Activated T-helper 9 cell treated with anti-CD3 and anti-CD28 coated beads, Interleukin-2, amount 50 U/mL, for 16 hours (primary cell): ENCODE data around the gene CPSF6.
A peak's percentile ranks its signal among the peaks of the same experiment; 100 is the strongest.
"Not testable (repeated sequence)": the region's sequence is repeated elsewhere in the genome, so short reads cannot be mapped to it uniquely, and the experiment has no call there.

Experiments
- DNase-seq: peaks from one replicate; pipeline ENCODE4 v3.0.0-alpha.2; 2020; ENCODE audit warnings: low read depth

The CPSF6 gene, protein sequence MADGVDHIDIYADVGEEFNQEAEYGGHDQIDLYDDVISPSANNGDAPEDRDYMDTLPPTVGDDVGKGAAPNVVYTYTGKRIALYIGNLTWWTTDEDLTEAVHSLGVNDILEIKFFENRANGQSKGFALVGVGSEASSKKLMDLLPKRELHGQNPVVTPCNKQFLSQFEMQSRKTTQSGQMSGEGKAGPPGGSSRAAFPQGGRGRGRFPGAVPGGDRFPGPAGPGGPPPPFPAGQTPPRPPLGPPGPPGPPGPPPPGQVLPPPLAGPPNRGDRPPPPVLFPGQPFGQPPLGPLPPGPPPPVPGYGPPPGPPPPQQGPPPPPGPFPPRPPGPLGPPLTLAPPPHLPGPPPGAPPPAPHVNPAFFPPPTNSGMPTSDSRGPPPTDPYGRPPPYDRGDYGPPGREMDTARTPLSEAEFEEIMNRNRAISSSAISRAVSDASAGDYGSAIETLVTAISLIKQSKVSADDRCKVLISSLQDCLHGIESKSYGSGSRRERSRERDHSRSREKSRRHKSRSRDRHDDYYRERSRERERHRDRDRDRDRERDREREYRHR

DNA sequence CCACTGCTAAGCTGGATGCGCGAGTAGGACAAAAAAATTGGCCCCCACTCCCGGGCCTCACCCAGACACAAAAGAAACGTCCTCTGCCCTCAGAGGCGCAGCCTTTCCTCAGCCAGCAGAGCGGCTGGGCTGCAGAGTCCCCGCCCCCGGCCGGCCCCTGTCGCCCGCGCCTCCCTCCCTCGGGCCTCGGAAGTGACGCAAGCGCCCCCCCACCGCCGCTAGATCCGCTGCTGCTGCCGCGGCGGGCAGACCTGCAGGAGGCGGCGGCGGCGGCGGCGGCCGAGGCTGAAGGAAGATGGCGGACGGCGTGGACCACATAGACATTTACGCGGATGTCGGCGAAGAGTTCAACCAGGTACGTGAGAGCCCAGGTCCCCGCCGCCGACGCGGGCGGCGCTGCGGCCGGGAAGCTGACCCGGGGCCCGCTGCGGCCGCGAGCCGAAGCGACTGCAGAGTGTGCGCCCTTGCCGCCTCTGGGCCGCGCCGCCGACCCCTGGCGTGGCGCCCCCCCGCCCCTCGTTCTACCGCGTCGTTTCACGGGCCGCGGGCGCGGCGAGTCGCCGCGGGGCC lies at the start of gene CPSF6:
Gene CPSF6, plus strand, starts transcription at position 218 of the 570 bp plus-strand sequence. Its CDS starts 78 bp downstream, at position 296.
- peak; percentile 97 for DNase-seq

DNA sequence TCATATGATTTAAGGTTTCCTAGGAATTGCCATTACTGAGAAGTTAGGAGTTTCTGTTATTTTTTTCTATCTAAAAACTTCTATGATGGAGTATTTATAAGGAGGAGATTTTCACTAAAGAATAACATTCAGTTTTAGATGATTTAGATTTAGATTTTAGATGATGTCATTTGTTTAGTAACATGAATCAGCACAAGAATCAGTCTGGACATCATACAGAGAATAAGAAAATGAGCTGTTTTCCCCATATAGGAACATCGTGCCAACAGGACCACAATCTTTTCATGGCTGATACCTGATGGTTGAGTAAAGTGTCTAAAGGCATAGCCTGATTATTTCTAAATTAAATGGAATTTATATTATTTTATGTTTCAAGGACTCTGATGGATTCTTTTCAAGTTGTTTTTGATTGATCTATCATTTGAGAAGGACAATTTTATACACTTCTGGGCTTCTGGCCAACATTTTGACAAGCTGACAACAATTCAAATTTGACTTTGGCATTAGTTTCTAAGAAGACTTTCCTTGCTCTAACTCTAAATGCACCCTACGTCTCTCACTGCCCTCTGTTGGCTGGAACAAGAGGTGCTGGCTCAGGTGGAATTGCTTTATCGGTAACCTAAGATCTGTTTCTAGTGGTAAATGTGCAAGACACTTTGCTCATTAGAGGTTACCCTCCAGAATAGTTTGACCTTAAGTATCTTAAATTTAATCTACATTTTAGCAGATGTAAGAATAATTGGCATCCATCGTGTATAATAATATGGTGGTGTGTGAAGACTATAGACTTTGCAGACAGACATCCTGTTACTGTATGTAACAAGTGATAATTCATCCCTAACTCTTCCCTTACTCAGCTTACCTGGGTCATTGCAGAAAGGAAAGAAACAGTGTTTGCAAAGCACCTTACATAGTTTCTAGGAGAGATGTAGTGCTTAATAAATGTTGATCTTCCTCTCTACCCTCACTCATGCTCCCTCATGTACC lies 42.8 kb upstream of the CPSF6 start:
- DNase-seq = no peak

DNA sequence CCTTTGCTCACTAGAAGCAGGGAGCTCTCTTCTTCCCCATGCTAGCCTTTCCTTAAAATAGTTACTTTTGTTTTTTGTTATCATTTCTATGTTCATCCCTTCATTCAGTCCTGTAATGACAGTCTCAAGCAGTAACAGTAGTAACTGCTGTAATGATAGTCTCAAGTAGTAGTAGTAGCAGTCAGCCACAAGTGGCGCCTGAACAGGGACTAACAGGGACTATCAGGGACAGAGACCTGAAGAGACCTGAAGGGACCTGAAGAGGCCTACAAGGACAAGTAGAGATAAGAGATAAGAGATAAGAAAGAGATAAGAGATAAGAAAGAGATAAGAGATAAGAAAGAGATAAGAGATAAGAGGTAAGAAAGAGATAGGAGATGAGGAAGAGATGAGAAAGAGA lies 39.4 kb upstream of the CPSF6 start:
- DNase-seq = not testable (repeated sequence)

DNA sequence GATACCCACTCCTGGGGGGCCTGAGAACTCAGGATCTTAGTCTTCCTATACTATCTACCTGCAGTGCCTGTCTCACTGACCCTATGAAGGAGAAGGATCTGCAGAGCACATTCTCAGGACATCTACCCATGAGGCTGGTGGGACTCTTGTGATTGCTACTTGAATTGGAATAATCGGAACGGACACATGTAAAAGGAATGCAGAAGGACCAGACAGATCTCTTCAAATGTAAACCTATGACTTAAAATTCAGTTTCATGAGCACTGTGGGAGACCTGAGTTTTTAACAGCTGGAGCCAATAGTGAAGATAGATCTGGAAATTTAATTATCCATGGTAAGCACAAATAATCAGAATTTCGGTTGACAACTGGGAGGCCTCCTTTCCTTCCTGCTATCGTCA lies 35.2 kb upstream of the CPSF6 start:
- DNase-seq = no peak

DNA sequence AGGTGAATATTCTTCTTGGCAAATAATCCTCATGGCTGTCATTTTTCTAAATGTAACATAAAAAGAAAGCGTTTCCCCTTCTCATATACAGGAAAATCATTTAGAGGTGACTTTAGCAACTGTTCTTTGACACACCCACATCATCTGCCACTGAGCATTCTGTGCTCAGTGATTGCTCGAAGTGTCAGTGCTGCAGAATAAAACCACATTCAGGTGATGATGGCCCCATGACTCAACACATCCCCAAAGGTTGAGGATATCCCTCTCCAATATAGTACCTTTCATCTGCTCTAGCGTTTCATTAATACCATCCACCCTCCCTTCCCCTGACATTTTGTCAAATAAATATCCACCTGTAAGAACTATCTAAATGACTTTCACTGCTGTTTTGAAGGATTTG lies 28.7 kb upstream of the CPSF6 start:
- no peak for DNase-seq

DNA sequence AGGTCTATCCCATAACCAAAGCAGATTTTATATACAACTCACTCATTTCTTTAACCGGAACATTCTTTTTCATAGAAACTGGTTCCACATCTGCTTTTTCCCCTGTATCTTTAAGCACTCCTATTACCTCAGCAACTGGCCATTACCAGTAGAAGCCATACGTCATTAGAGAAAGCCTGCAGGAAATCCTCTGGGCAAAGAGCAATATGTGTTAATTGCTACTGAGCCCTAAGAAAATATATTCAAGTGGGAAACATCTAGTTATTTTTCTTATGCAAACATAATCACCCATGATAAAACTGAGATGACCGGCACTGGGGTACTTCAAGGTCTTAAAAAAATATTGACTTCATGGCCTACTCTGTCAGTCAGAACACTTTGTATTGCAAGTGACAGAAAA lies 28.2 kb upstream of the CPSF6 start:
- DNase-seq = no peak

DNA sequence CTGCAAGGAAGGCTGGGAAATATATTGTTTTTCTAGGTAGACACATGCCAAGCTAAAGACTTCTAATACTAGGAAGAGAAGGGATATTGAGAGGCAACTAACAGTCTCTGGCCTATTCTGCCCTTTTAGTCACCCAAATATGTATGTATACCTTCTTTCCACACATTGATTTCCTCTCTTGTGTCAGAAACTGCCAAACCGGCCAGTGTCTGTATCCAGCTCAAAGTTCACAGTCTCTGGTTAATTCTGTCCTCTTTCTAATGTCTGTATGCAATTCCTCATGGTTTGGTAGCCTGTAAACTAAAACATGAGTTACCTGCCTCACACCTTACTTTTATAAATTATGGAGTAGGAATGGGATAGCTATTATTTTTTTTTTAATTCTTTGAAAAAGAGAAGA lies 25.2 kb upstream of the CPSF6 start:
- DNase-seq = no peak

DNA sequence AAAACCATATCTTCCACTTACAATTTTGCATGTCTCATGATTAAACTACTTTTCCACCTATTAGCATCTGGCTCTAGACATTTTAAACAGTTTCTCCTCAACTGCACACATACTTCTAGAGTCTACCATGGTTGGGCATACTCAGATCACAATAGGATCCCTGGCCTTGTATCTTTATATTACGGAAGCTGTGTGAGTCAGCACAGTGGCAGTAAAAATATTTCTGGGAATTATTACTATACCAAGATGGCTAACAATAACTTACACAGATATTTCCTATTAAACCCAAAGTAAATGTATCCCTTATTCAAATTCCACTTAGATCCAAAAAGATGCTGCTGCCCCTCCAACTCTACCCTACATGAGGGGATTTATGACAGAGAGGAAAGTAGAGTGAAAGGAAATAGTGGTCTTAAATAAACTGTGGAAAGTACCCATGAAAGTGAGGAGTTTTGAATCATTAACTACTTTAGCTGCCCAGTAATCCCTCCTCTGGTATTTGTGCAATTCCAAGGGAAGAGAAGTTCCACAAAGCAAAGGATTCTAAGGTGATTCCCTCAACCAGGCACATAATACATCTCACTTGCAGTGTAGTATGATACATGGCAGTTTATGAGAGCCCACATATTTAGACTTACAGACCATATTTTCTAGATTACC lies 14.0 kb upstream of the CPSF6 start:
- DNase-seq = no peak

DNA sequence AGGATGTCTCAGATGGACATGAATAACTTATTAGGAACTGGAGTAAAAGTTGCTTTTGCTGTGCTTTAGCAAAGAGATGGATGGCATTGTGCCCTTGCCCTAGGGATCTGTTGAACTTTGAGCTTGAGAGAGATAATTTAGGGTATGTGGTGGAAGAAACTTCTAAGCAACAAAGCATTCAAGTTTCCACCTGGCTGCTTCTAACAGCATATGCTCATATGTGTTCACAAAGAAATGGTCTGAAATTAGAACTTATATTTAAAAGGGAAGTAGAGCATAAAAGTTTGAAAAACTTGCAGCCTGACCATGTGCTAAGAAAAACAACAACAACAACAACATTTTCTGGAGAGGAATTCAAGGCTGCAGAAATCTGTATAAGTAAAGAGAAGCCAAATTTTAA lies 7.9 kb upstream of the CPSF6 start:
- no peak for DNase-seq

DNA sequence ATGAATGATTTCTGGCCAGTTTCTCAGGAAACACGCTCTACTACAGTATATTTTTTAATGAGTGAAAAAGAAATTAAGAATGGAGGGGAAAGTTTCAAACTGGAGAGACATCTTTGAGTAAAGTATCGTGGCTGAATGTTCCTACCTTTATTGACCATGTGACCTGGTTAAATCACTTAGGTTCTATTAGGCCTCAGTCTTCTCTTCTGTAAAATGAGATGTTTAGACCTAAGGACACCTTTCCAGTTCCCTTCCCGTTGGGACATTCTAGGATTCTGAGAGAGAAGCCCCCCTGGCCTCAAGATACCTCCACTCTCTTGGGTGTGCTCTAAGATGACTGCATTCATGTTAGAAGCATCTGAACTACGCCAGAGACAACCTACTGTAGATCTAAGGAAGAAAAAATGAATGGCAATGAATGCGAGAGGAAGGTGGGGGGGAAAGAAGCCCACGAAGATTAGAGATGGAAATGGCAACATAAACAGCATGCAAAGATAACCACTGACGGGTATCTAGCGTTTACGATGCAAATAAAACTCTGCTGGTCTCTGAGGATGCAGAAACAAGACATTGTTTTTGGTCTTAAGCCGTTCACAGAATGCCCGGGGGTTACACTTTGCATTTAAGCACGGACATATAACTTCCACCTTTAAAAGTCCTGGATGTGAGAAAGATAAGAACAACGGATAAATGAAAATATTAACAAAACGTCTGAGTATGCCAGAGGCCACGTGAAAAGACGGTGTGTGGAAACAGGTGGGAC lies 599 bp upstream of the CPSF6 start:
- no peak for DNase-seq

DNA sequence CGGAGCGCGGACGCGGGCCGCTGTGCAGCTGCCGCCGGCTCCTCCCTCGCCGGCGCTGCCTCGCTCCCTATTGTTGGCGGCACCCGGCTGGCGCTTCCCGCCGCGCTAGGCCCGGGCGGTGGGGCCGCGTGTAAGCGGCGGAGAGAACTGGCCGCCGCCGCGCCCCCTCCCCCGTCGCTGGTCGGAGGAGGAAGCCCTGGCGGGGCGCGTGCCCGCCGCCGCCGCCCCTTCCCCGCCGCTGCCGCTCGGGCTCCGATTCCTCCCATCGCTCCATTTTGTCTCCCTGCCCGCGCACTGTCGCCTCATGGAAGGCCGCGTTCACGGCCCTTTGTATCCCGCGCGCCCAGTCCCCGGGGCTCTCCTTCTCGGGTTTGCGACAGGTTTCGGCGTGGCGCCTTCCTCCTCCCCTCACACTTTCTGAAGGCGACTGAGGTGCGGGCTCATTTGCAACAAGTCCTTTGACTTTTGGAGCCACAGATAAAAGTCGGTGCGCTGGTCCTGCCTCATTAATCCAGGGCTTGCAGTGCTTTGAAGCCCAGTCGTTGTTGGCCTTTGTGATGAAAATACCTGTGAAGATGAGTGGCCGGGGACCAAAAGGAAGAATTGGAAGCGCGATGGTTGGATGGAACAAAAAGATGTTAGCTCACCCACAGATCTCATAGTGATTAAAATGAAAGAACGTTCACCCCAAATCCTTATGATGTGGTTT lies 707 bp downstream of the CPSF6 start:
- peak; percentile 34 for DNase-seq

DNA sequence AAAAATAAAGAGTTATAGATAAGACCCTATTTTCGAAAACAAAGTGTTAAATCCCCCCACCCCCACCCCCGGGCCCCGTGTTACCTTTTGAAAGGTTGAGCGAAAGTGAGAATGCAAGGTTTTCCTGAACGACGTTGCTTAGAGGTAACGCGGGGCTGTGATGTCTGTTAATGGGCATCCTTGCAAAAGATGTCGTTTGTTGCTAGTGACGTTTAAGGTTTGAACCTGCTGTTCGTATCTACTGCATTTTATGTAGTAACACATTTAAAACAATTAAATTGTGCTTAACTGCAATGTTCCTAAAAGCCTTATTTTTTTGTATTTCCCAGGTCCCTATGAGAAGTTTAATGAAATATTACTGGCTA lies 1.2 kb downstream of the CPSF6 start:
- no peak for DNase-seq

DNA sequence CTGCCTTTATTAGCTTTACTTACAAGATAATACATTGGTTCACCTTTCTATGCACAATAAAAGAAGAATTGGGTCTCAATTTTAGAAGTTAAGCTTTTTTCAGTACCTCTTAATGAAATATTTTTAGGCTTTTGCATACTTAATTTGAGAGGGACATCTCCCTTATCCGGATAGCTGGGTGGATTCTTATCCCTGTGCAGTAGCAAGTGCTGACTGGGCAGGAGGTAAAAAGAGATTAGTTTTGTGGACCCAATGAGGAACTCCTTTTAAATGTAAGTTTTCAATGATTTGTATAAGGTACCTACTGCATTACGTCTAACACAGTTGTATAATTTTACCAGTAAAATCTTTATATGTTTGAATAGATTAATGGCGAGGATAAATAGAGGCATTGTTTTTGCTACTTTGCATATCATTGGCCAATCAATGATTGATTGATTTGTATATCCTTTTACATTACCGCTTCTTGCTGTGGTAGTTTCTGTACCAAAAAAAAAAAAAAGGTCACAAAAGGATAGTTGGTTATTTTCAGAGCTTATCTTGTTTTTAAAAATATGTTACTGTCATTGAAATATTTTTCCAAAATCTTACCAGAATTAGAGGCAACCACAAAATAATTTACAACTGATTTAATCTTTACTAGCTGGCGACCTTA lies 2.2 kb downstream of the CPSF6 start:
- DNase-seq = no peak

DNA sequence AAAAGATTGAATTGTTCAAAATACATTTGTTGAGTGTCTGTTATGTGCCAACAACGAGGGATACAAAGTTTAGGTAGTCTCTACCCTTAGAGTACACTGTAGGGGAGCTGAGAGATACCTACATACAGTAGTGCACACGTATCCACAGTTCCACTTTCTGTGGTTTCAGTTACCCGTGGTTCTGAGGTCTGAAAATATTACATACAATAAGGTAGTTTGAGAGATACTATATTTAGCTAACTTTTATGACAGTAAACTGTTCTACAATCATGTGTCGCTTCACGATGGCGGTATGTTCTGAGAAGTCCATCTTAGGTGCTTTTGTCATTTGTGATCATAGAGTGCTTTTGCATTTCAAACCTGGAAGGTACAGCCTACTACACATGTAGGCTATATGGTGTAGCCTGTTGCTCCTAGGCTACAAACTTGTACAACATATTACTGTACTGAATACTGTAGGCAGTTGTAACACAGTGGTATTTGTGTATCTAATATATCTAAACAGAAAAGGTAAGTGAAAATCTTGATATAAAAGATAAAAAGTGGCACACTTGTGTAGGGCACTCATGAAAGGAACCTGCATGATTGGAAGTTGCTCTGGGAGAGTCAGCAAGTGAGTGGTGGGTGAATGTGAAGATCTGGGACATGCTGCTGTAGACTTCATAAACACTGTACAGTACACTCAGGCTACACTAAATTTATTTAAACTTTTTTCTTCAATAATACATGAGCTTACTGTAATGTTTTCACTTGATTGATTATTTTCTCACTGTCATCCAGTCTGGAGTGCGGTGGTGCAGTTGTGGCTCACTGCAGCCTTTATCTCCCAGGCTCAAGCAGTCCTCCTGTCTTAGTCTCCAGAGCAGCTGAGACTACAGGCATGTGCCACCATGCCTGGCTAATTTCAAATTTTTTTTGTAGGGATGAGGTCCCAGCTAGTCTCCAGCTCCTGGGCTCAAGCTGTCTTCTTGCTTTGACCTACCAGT lies 4.0 kb downstream of the CPSF6 start:
- no peak for DNase-seq

DNA sequence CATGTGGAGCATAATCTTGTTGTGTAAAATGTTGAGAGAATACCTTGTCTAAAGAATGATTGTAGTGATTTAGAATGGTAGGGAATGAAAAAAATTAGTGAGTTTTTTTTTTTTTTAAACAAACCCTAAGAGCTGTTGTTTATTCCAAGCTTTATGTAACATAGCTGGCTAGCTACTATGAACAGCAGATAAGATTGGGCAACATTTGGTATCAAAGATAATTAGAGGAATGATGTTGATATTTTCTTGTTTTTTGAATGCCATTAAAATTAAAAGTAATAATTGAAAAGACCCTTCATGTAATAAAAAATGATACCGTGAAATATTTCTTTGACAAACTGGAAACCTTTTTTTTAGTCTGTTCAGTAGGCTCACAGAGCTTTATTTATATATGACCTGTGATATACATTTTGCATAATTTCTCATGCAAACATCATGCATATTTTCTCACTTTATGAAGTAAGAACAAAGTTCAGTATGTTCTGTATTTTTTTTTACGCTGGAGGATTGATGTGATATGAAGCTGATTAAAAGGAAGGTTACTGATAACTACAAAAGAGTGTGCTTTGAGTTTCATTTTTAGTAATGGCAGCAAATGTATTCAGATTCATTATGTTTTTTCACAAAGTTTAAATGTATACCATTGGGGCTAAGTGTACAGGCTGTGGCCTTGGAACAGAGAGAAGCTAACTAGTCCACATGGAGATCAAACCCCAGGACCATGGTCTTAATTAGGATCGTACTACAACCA lies 8.1 kb downstream of the CPSF6 start:
- no peak for DNase-seq

DNA sequence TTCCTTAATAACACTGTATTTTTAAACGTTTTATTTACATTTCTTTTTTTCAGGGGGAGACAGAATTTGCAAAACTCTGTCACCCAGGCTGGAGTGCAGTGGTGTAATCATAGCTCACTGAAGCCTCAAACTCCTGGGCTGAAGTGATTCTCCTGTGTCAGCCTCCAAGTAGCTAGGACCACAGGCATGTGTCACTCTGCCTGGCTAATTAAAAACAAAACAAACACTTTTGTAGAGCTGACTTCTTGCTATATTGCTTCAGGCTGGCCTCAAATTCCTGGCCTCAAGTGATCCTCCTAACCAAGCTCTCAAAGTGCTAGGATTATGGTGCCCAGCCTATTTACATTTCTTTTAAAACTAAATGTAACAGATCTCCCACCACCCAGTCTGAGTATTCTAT lies 12.7 kb downstream of the CPSF6 start:
- no peak for DNase-seq

DNA sequence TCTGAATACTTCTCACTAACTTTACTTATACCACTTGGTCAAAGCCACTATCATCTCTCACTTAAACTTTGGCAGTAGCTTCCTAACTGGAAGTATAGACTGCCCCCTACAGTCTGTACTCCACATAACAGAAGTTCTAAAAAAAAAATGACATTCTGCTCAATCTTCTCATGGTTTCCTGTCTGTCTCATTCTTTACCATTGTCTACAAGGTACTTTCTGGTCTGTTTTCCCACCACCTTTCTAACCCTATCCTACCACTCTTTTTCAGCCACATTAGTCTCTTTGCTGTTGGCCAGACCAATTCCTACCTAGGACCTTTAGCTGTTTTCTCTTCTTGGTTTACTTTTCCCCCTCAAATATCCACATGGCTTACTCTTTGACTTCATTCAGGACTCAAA lies 14.7 kb downstream of the CPSF6 start:
- no peak for DNase-seq

DNA sequence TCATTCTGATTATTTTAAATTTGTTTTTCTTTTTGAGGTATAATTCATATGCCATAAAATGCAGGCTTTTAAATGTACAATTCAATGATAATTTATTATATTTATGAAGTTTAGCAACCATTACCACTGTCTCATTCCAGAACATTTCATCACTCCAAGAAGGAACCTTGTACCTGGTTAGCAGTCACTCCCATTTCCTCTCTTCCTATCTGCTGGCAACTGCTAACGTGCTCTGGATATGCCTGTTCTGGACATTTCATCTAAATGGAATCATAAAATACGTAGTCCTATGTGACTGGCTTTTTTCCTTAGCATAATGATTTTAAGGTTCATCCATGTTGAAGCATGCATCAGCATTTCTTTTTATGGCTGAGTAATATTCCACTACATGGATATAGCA lies 15.5 kb downstream of the CPSF6 start:
- DNase-seq = no peak
